HG03103 (cell line): Measurements from ENCODE around the gene TARBP1.

Source experiments
- ATAC-seq: cut with Tn5 transposase; IDR thresholded peaks from one replicate; pipeline ENCODE4 v1.9.1; 2021; ENCODE audit warnings: low read depth; ENCODE audit not compliant: unreplicated experiment

TARBP1 gene

GRCh38 chr1:234484991-234485739, 6.2 kb upstream of the TARBP1 start:
- no peak for ATAC-seq

- ATAC-seq: no peak
Observed at GRCh38 chr1:234484218-234484617, 5.2 kb upstream of the TARBP1 start.

GRCh38 chr1:234481771-234482170, 2.8 kb upstream of the TARBP1 start:
- ATAC-seq: no peak

- ATAC-seq: no peak
Observed at GRCh38 chr1:234479866-234480265, 887 bp upstream of the TARBP1 start.

- ATAC-seq: no peak
Observed at GRCh38 chr1:234479310-234479559, 256 bp upstream of the TARBP1 start.

- peak; percentile 58 for ATAC-seq
Observed at GRCh38 chr1:234478152-234478480, 863 bp downstream of the TARBP1 start.

- ATAC-seq: no peak
Observed at GRCh38 chr1:234477386-234478151, 1.4 kb downstream of the TARBP1 start.

GRCh38 chr1:234476172-234476571, 2.8 kb downstream of the TARBP1 start:
- no peak for ATAC-seq

GRCh38 chr1:234475167-234475793, 3.7 kb downstream of the TARBP1 start:
- no peak for ATAC-seq

- no peak for ATAC-seq
Observed at GRCh38 chr1:234474375-234474774, 4.6 kb downstream of the TARBP1 start.

GRCh38 chr1:234473118-234473517, 5.9 kb downstream of the TARBP1 start:
- no peak for ATAC-seq

- no peak for ATAC-seq
Observed at GRCh38 chr1:234469376-234469775, 9.6 kb downstream of the TARBP1 start.

GRCh38 chr1:234468580-234468979, 10.4 kb downstream of the TARBP1 start:
- no peak for ATAC-seq

GRCh38 chr1:234467821-234468220, 11.2 kb downstream of the TARBP1 start:
- no peak for ATAC-seq

- no peak for ATAC-seq
Observed at GRCh38 chr1:234466945-234467344, 12.0 kb downstream of the TARBP1 start.

- ATAC-seq: no peak
Observed at GRCh38 chr1:234463749-234464148, 15.2 kb downstream of the TARBP1 start.

GRCh38 chr1:234460652-234461051, 18.3 kb downstream of the TARBP1 start:
- ATAC-seq: no peak

- ATAC-seq: no peak
Observed at GRCh38 chr1:234458352-234459017, 20.5 kb downstream of the TARBP1 start.

GRCh38 chr1:234454926-234455325, 24.1 kb downstream of the TARBP1 start:
- no peak for ATAC-seq

- ATAC-seq: no peak
Observed at GRCh38 chr1:234452406-234452965, 26.5 kb downstream of the TARBP1 start.

- no peak for ATAC-seq
Observed at GRCh38 chr1:234440348-234440747, 38.6 kb downstream of the TARBP1 start.
